Measurements from ENCODE around the gene PCMT1. TPM values are rescaled to one million over a fixed set of nuclear protein-coding genes. Genes with fewer than 3 reads are reported as not detected.

Gene PCMT1
- total RNA-seq, 1 experiment from 2014 or later: 163 TPM

DNA sequence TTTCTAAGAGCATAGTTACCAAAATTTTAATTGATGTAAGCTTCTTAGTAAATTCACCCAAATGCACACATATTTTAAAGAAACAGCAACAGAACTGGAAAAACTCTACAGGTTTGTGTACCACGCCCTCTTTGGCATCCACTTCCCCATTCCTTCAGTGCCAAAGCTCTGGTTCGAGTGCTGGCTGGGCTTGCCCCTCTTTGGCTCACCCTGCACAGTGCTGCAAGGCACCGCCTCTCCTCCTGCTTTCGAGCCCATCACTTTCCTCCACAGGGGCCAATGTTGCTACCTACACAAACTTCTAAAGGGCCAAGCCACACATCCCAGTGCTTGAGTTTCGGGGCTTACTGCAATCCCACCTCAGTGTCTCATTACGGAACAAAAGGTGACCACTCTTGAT, 105.0 kb downstream of the PCMT1 start:
- DNase-seq (ENCODE audit: low read depth): no peak

GRCh38 chr6:149855040-149855654, 105.6 kb downstream of the PCMT1 start:
- DNase-seq (ENCODE audit: low read depth): peak; percentile 82

DNA sequence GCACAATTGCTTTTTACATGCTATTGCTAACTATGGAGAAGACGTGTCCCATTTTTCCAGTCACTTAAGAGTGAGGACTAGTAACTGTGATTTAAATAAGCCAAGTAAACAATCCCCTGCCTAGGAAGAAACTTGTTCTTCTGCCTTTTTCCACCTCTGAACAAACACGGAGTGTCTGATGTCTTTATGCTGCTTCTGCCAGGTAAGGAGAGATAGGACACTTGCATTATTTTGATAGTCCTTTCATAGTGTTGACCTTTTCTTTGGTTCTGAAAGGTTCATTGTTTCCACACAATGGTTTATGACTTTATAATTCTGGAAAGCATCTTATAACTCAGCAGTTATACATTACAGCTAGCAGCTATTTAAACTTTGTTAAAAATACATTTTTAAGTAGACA, 106.2 kb downstream of the PCMT1 start:
- DNase-seq (ENCODE audit: low read depth): no peak

- DNase-seq (ENCODE audit: low read depth): no peak
These were observed 106.9 kb downstream of the PCMT1 start for GRCh38 chr6:149856256-149856994.

DNA sequence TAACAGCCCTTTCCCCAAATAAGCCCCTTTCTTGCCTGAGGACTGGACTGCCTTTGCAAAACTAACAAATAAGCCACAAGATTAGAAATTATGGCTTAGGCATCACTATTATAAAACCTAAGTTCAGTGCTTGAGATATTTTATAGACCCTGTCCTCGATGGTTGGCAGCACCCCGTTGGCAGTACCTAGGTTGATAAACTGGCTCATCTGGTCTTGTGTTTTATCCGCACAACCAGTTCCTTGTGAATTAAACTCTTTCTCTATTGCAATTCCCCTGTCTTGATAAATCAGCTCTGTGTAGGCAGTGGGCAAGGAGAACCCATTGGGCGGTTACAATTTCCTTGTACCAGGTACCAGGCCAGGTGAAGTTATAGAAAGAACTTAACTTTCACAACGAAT, 108.0 kb downstream of the PCMT1 start:
- DNase-seq (ENCODE audit: low read depth): no peak

DNA sequence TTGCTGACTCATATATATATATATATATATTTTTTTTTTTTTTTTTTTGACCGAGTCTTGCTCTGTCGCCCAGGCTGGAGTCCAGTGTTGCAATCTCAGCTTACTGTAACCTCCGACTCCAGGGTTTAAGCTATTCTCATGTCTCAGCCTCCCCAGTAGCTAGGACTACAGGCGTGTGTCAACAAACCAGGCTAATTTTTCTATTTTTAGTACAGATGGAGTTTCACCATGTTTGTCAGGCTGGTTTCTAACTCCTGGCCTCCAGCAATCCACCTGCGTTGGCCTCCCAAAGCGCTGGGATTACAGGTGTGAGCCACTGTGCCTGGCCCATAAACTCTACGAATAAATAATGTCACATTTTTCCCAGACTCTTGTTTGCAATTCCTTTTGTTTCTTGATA, 109.8 kb downstream of the PCMT1 start:
- DNase-seq (ENCODE audit: low read depth): peak; percentile 85

- DNase-seq (ENCODE audit: low read depth): no peak
These were observed 110.4 kb downstream of the PCMT1 start for GRCh38 chr6:149859938-149860337.

DNA sequence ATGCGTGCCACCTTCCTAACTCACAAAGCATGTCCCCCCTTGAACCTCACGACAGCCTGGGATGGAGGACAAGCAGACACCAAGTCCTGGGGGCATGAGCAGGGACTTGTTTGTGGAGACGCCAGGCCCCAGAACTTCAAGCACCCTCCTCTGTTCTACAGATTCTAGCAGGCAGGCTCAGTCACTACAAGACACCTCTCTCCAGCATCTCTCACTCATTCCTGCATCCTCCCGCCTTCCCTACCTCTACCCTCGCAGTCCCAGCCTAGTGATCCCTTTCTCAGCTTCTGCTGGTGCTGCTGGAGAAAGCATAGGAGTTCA, 110.9 kb downstream of the PCMT1 start:
- DNase-seq (ENCODE audit: low read depth): no peak

Other genes with a start within 250 kb of the PCMT1 start
- 34.8 and 35.9 TPM in 2 replicates for gene PPIL4, start 203.7 kb upstream of the PCMT1 start, total RNA-seq (2014; rRNA removed)
- 47.9 and 54.2 TPM in 2 replicates for gene GINM1, start 183.4 kb upstream of the PCMT1 start, total RNA-seq (2014; rRNA removed)
- 20.6 and 23.3 TPM in 2 replicates for gene KATNA1, start 101.0 kb upstream of the PCMT1 start, total RNA-seq (2014; rRNA removed)
- 11.9 and 17.1 TPM in 2 replicates for gene LATS1, start 31.6 kb upstream of the PCMT1 start, total RNA-seq (2014; rRNA removed)
- gene NUP43, start 3.2 kb upstream of the PCMT1 start, total RNA-seq (2014; rRNA removed): 57.9 and 76.0 TPM in 2 replicates
- 46.6 and 50.9 TPM in 2 replicates for gene LRP11, start 114.6 kb downstream of the PCMT1 start, total RNA-seq (2014; rRNA removed)
- gene RAET1E, start 148.4 kb downstream of the PCMT1 start, total RNA-seq (2014; rRNA removed): 1.3 and 2.8 TPM in 2 replicates
- 1.2 and 1.3 TPM in 2 replicates for gene RAET1G, start 173.4 kb downstream of the PCMT1 start, total RNA-seq (2014; rRNA removed)
- gene ULBP2, start 192.3 kb downstream of the PCMT1 start, total RNA-seq (2014; rRNA removed): 7.6 and 8.1 TPM in 2 replicates
- gene ULBP1, start 214.2 kb downstream of the PCMT1 start, total RNA-seq (2014; rRNA removed): 0.13 and 0.29 TPM in 2 replicates